Spleen (tissue), 11 donors: ENCODE data around the gene AFAP1. TPM values are rescaled to one million over a fixed set of nuclear protein-coding genes. Genes with fewer than 3 reads are reported as not detected.

Source experiments
- DNase-seq: peaks from one replicate; pipeline ENCODE4 v3.0.0-alpha.2; 2020
- H3K27ac ChIP-seq, 8 donors: fragments of 200-600 bp; sonication (generic) in 7 of 8; 1 replicate in 4 of 8; 2 replicates in 4 of 8; pipeline versions ENCODE4 v1.5.0 to v1.8.0; 2016 to 2021; ENCODE audit warnings: inconsistent platforms in 4 of 8, mild to moderate bottlenecking in 4 of 8, moderate library complexity in 1 of 8
- H3K27me3 ChIP-seq, 7 donors: fragments of 200-600 bp; sonication (generic) in 6 of 7; replicated peaks in 1 of 7; 1 replicate in 4 of 7; 2 replicates in 3 of 7; pipeline versions ENCODE4 v1.5.0 to v1.8.0; 2016 to 2021; ENCODE audit warnings: inconsistent platforms in 3 of 7, mild to moderate bottlenecking in 1 of 7
- H3K36me3 ChIP-seq, 6 donors: fragments of 200-600 bp; sonication (generic) in 5 of 6; 1 replicate in 4 of 6; 2 replicates in 2 of 6; pipeline versions ENCODE4 v1.5.0 to v1.8.0; 2016 to 2021; ENCODE audit warnings: inconsistent platforms in 2 of 6
- H3K4me1 ChIP-seq, 6 donors: fragments of 200-600 bp; sonication (generic) in 5 of 6; 1 replicate in 3 of 6; 2 replicates in 3 of 6; pipeline versions ENCODE4 v1.5.0 to v1.8.0; 2016 to 2021; ENCODE audit warnings: inconsistent platforms in 3 of 6
- H3K4me3 ChIP-seq, 8 donors: fragments of 200-600 bp; sonication (generic) in 7 of 8; 1 replicate in 4 of 8; 2 replicates in 4 of 8; pipeline versions ENCODE4 v1.5.0 to v1.8.0; 2016 to 2021; ENCODE audit warnings: inconsistent platforms in 4 of 8, mild to moderate bottlenecking in 4 of 8, moderate library complexity in 2 of 8
- H3K9me3 ChIP-seq, 8 donors: fragments of 200-600 bp; sonication (generic) in 7 of 8; 1 replicate in 4 of 8; 2 replicates in 4 of 8; pipeline versions ENCODE4 v1.5.0 to v1.8.0; 2016 to 2021; ENCODE audit warnings: inconsistent platforms in 4 of 8
- POLR2A ChIP-seq, 3 donors: fragments of 450-650 bp; IDR thresholded peaks; one replicate each; pipeline ENCODE4 v1.5.1; 2017; ENCODE audit warnings: antibody characterized with exemption in 3 of 3, mild to moderate bottlenecking in 1 of 3
- POLR2AphosphoS5 ChIP-seq, 3 donors: sonication (generic); formaldehyde crosslinking; IDR thresholded peaks; one replicate each; pipeline ENCODE4 v1.5.1; 2017; ENCODE audit warnings: antibody characterized with exemption in 3 of 3
- WGBS, 5 donors: extraction: QIAGEN DNeasy Blood & Tissue Kit in 3 of 5; methylation state at CpG; one replicate each; pipeline versions ENCODE4 v1.1.5 to v1.1.7; 2013 to 2018; 5-methylcytosine and 5-hydroxymethylcytosine counted together
- intact Hi-C: fragments of 100-400 bp; cut with DNase I; formaldehyde crosslinking; loops from one replicate; pipeline ENCODE4 v1.15.0; 2023; ENCODE audit warnings: low total_unique reads
- polyA plus RNA-seq, 3 donors: library from polyadenylated mRNA; stranded (reverse); fragments of 200-250 nt; gene quantifications; one replicate each; pipeline ENCODE4 v1.2.1, GENCODE V29; 2013
- total RNA-seq, 7 donors: library from RNA; depleted of rRNA in 3 of 7; stranded (reverse); fragments of >200 nt in 3 of 7; fragmentation: NEBNext Ultra II Directional in 4 of 7; extraction: Animal tissue kit (Norgen Biotek cat#: 25700) in 4 of 7; gene quantifications; one replicate each; pipeline versions ENCODE4 v1.1.0 to v1.2.1, GENCODE V29; 2016 to 2021
- TF ChIP-seq, protein P1 (sequence below), 11 experiments: fragments of 200-600 bp in 7 of 11; fragments of 450-650 bp in 4 of 11; sonication (generic) in 4 of 11; IDR thresholded peaks in 8 of 11; conservative IDR thresholded peaks in 3 of 11; 1 replicate in 7 of 11; 2 replicates in 4 of 11; pipeline versions ENCODE4 v1.4.0 to v1.8.0; 2016 to 2021; ENCODE audit warnings: antibody characterized with exemption in 11 of 11, inconsistent platforms in 4 of 11, mild to moderate bottlenecking in 1 of 11
- donor health status: healthy with polysubstance abuse.
- donor health status: DM: no; HTN: no; CAD: no; lungs with moderate emphysema.
- donor health status: DM: no; HTN: no; CAD: no.
- donor health status: Bipolar disorder and iron deficiency.
- donor health status: healthy.
- donor health status: DM: no; HTN: no; CAD: no.
- donor health status: DM: yes; HTN: yes; CAD: no.

AFAP1 gene
- total and polyA plus RNA-seq, 10 donors = 1.6 to 29.2 (median 12.1) TPM

DNA sequence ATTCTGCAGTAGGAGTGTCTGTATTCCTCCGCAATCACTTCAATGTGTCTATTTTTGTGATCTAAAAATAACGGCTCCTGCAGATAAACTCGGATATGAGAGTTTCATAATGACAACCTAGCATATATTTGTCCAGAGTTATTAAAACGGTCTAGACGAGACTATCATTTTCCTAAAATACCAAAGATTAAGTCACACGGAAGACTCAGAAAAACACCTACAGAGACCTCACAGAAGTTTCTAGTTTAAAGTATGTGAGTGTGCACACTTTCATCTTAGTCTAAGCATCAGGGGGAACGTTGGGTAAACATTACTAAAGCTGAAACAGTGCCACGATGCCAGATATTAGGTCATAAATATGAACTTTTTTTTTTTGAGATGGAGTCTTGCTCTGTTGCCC is 156.9 kb downstream of the AFAP1 start:
- WGBS, 5 donors = 61 to 82% (median 69%) methylated on average over 8 of the region's 8 CpGs
- no peak for TF ChIP-seq POLR2AphosphoS5 (IDR thresholded peaks at IDR 0.05)
- no peak for TF ChIP-seq POLR2A (IDR thresholded peaks at IDR 0.05)
- TF ChIP-seq, protein P1, sequence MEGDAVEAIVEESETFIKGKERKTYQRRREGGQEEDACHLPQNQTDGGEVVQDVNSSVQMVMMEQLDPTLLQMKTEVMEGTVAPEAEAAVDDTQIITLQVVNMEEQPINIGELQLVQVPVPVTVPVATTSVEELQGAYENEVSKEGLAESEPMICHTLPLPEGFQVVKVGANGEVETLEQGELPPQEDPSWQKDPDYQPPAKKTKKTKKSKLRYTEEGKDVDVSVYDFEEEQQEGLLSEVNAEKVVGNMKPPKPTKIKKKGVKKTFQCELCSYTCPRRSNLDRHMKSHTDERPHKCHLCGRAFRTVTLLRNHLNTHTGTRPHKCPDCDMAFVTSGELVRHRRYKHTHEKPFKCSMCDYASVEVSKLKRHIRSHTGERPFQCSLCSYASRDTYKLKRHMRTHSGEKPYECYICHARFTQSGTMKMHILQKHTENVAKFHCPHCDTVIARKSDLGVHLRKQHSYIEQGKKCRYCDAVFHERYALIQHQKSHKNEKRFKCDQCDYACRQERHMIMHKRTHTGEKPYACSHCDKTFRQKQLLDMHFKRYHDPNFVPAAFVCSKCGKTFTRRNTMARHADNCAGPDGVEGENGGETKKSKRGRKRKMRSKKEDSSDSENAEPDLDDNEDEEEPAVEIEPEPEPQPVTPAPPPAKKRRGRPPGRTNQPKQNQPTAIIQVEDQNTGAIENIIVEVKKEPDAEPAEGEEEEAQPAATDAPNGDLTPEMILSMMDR (IDR thresholded peaks at IDR 0.05 in 8 of 11, conservative IDR thresholded peaks at IDR 0.05 in 3 of 11) = no peak
- Histone ChIP-seq H3K27me3 (no peaks in the 10 kb centered on the region), H3K27ac (peak overlapping the region in 1 of 8 donors; percentile 47), H3K9me3 (no peaks in the 10 kb centered on the region), H3K4me1 (peaks cover 5 to 40% (median 22%) of the 10 kb centered on the region in 6 donors), H3K36me3 (peaks cover 0 to 36% (median under 1%) of the 10 kb centered on the region in 6 donors), H3K4me3 (no peak overlapping the region)
- DNase-seq = no peak
- intact Hi-C loops = no loop called here

DNA sequence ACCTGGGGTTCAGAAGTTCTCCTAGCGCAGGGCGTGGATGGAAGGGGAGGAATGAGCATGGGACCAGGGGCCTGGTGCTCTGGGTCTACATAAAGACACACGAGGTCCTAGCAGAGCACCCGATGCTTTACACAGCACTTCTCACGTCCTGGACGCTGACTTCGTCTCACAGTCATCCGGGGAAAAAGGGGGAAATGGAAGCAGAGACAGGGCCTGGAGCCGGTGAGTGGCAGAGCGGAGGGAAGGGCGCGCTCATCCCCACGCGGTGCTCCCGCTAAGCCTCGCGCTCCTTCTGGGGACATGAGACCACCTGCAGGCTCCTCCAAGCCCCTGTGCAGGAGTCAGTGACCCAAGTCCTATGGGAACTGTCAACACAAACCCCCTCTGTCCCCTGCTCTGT is 157.7 kb downstream of the AFAP1 start:
- TF ChIP-seq, protein P1 (IDR thresholded peaks at IDR 0.05 in 8 of 11, conservative IDR thresholded peaks at IDR 0.05 in 3 of 11) = no peak
- no peak for TF ChIP-seq POLR2AphosphoS5 (IDR thresholded peaks at IDR 0.05)
- TF ChIP-seq POLR2A (IDR thresholded peaks at IDR 0.05) = no peak
- Histone ChIP-seq H3K4me1 (peaks cover 5 to 40% (median 22%) of the 10 kb centered on the region in 6 donors), H3K9me3 (no peaks in the 10 kb centered on the region), H3K4me3 (no peak overlapping the region), H3K27ac (peak overlapping the region in 6 of 8 donors; percentile 22 to 78 (median 51)), H3K27me3 (no peaks in the 10 kb centered on the region), H3K36me3 (peaks cover 0 to 44% (median 4%) of the 10 kb centered on the region in 6 donors)
- intact Hi-C loops = no loop called here
- peak; percentile 59 for DNase-seq
- 75 to 87% (median 83%) methylated on average over 17 of the region's 17 CpGs for WGBS, 5 donors

DNA sequence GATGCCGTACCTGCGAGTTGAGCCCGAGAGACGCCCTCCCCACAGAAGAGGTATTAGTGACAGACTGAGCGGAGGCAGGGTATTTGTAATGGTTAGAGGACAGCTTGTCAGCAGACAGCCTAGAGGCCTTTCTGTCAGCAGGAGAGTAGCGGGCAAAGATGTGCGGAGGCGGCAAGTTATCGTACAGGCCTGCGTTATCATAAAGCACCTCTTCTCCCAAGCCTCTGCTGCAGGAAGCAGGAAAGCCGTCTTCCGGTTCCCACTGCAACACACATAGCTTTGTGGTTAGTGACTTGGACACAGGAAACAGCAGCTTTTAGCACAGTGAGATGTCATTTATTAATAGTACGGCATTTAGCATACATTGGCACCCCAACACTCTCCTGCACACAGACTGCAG is 158.3 kb downstream of the AFAP1 start:
- peak overlapping the region in 6 of 8 donors; percentile 22 to 78 (median 50) for H3K27ac ChIP-seq
- H3K4me3 ChIP-seq = no peak overlapping the region
- WGBS, 5 donors = 24 to 40% (median 34%) methylated on average over 11 to 13 of the region's 13 CpGs
- intact Hi-C loops = no loop called here
- H3K9me3 ChIP-seq = no peaks in the 10 kb centered on the region
- H3K36me3 ChIP-seq = peaks cover 0 to 47% (median 4%) of the 10 kb centered on the region in 6 donors
- TF ChIP-seq POLR2AphosphoS5 (IDR thresholded peaks at IDR 0.05) = peak in 1 of 3 donors; percentile 48
- TF ChIP-seq, protein P1 (IDR thresholded peaks at IDR 0.05 in 8 of 11, conservative IDR thresholded peaks at IDR 0.05 in 3 of 11) = no peak
- no peaks in the 10 kb centered on the region for H3K27me3 ChIP-seq
- DNase-seq = peak; percentile 65
- peaks cover 5 to 40% (median 22%) of the 10 kb centered on the region in 6 donors for H3K4me1 ChIP-seq

DNA sequence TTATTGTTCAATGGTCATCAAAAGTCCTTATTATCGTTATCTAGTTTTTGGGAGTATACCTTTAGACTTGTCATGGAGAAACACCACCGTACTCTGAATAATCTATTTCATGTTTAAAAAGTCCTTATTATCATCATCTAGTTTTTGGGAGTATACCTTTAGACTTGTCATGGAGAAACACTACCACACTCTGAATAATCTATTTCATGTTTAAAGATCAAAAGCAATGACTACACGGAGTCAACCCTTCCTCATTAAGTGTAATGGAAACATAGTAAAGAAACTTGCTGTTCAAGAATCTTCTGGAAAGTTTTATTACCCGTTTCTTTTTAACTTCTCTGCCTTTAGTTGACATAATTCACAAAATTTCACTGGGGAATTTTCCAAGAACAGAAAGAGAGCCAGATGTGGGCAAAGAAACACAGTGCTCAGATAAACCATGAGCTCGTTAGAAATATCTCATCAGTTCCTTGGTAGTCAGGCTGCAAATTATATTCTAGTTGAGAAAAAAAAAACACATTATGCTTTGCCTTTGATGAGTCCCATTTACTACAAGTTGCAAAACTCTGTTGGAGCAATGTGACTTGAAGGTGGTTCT is 158.8 kb downstream of the AFAP1 start:
- no peak overlapping the region for H3K4me3 ChIP-seq
- WGBS, 5 donors = 75 to 78% (median 77%) methylated on average over 5 of the region's 5 CpGs
- H3K9me3 ChIP-seq = no peaks in the 10 kb centered on the region
- H3K27me3 ChIP-seq = no peaks in the 10 kb centered on the region
- intact Hi-C loops = no loop called here
- peaks cover 0 to 47% (median 4%) of the 10 kb centered on the region in 6 donors for H3K36me3 ChIP-seq
- H3K4me1 ChIP-seq = peaks cover 5 to 40% (median 22%) of the 10 kb centered on the region in 6 donors
- peak overlapping the region in 6 of 8 donors; percentile 36 to 78 (median 62) for H3K27ac ChIP-seq
- TF ChIP-seq, protein P1 (IDR thresholded peaks at IDR 0.05 in 8 of 11, conservative IDR thresholded peaks at IDR 0.05 in 3 of 11) = no peak
- TF ChIP-seq POLR2AphosphoS5 (IDR thresholded peaks at IDR 0.05) (no peak), POLR2A (IDR thresholded peaks at IDR 0.05) (no peak)
- DNase-seq = no peak
